RCC 7860 (cell line): ENCODE data around the gene OR7G1.
"Not testable (repeated sequence)": the region's sequence is repeated elsewhere in the genome, so short reads cannot be mapped to it uniquely, and the experiment has no call there.

Source experiments
- DNase-seq: peaks from one replicate; pipeline ENCODE4 v3.0.0-alpha.2; 2015; ENCODE audit warnings: low spot score
- FAIRE-seq: peaks from 2 replicates; lab custom pipeline; 2012; peaks lifted over from hg19 to GRCh38; lab: Jason Lieb, UNC

Gene OR7G1

DNA sequence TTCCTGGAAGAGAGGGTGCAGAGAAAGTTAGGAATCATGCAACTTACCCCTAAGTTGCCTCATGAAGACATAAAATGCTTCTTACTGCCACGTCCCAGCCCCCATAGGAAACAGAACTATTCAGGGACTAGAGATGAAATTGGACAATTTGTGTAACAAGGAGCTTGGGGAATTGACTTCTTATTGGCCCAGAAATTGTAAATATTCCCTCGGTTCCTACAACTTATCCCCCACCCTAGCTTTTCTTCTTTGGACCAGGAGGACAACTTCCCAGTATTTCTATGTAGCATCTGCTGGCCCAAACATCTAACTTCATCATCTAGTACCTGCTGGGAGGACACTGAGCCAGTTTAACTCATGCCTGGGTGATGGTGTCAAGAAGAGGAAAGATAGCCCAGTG, 28.8 kb downstream of the OR7G1 start, which contains the start of gene OR1M1:
Gene OR1M1 (plus strand): TSS at position 301 of the 400 bp plus-strand sequence. CDS start 6,184 bp downstream, outside the sequence.
- DNase-seq (no peak), FAIRE-seq (no peak)

DNA sequence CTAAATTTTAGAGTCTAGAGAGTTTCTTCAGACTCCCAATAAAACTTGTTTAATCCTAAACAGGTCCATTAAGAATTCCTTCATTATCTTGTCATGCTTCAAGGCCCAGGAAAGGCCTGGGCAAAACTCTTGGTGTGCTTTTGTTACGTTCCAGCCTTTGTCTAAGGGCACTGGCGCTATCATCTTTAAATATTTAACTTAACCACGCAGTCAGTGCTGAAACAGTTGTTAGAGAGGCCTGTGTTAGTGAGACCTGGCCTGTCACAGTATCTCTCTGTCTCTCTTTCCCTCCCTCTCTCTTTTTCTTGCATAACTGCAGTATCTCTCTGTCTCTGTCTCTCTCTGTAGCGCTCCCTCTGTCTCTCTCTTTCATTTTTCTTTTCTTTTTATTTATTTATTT, 36.9 kb downstream of the OR7G1 start:
- FAIRE-seq, result peak; percentile 86
- DNase-seq, result peak; percentile 37

DNA sequence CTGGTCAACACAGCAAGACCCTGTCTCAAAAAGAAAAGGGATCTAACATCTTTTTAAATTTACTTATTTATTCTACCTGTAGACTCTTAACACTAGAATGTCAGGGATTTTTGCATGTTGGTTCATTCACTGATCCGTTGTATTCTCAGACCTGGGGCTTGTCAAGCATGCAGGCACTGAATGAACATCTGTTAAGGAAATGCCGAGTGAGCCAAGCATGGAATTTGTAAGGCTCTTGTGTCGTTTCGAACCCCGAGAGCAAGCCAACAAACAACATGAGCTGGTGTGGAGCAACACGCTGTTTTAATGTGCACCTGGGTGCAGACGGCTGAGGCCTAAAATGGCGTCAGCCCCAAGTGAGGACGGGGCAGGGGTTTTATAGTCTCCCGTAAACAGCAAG, 38.7 kb downstream of the OR7G1 start:
- no peak for DNase-seq
- no peak for FAIRE-seq

DNA sequence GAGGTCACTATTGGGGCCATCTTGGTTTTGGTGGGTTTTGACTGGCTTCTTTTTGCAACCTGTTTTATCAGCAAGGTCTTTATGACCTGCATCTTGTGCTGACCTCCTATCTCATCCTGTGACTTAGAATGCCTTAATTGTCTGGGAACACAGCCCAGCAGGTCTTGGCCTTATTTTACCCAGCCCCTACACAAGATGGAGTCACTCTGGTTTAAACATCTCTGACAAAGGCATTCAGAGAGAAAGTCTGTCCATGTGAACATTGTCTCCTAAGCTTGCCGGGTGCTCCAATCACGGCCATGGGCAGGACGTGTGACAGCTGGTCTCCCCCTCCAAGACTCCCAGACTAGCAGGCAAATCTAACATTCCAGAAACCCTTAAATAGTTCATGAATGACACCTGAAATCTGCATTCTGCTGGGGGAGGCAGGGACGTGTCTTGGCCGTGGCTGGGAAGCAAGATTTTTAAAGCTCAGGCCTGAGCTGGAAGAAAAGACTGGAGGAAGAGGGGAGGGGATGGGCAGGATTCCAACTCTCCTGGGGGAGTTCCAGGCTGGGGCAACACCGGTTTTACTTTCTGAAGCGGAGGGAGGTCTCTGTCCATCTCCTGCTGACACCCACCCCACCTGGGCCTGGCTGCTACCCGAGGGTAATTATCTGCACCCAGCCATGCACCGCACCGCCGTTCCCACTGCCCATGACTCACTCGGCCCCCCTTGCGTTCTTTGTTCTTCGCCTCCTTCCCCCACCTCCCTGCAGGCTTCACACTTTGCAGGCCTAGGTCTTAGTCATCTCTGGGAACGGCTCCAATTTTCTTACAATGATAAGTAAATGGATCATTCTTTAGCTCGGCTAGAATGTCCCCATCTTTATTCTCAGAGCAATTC, 40.3 kb downstream of the OR7G1 start:
- FAIRE-seq (peak; percentile 98), DNase-seq (peak; percentile 99)

DNA sequence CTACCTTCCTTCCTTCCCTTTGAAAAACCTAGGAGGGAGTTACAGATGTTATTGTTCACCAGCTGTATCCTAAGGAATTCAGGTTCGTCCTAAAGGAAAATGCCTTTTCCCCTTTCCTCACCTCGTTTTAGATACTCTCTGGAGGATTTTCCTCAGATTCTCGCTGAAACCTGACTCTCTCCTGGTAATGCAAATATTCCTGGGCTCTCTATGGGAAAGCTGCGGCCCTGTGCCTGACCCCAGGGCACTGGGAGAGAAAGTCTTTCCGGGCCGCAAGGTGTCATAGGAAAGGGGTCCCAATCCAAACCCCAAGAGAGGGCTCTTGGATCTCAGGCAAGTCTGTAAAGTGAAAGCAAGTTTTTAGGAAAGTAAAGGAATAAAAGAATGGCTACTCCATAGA, 41.8 kb downstream of the OR7G1 start:
- FAIRE-seq (no peak), DNase-seq (no peak)

DNA sequence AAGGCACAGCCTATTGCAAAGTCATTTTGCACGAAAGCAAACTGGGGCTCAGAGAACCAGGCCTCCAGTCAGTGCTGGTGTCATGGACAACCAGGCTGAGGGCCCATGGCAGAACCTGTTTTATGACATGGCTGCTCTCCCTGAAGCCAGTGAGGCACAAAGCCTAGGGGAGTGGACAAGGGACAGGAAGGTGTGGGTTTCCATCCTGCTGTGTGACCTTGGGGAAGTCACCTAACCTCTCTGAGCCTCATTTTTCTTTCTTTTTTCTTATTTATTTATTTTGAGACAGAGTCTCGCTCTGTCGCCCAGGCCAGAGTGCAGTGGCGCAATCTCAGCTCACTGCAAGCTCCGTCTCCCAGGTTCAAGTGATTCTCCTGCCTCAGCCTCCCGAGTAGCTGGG, 43.8 kb downstream of the OR7G1 start:
- not testable (repeated sequence) for FAIRE-seq, DNase-seq

DNA sequence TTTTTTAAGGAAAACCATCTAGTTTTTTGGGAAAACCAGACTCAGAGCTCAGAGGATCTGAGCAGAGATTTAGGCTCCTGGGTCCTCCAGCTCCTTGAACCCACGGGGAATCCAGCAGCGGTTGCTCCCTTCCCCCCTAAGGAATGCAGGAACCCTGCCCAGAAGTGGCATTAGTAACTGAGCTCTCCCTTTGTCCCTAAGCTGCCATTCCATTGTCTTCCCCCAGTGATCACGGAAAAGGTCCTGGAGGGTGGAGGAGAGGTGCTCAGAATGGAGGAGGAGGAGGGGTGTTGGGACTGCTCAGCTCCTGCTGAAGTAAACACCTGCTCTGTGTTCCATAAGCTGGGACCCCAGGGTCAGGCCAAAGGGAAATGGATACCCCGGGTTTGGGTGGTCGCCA, 45.5 kb downstream of the OR7G1 start:
- no peak for FAIRE-seq
- DNase-seq, result peak; percentile 14

DNA sequence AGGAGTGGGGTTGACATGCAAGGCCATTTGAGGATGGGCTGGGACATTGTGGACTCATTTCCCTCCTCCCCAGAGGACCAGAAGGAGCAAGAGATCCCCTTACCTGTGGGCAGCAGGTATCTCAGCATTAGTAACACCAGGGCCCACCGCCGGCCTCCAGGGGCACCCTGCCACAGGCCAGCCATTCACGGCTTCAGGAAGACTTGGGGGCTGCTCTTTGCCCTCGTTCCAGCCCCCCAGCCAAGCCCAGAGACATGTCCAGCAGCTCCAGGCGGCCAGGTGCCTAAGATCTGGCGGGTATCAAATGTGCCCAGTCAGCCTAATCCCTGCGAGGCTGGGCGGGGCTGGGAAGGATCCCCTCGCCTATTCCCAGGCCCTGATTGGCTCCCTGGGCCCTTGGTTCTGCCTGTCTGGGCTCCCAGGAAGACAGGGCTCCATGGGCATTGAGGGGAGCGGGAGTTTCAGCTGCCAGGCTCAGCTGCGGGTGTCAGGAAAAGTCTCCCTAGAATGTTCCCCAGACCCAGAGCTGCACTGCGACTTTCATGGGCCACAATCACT, 50.0 kb downstream of the OR7G1 start:
- FAIRE-seq (no peak), DNase-seq (no peak)
